IPS-11a (cell line): ENCODE data around the gene CDC42BPG.

Experiments used
- H3K4me3 ChIP-seq: one replicate; pipeline ENCODE4 v1.5.1; 2013; ENCODE audit warnings: low read depth, low read length, control low read depth

The CDC42BPG gene

DNA sequence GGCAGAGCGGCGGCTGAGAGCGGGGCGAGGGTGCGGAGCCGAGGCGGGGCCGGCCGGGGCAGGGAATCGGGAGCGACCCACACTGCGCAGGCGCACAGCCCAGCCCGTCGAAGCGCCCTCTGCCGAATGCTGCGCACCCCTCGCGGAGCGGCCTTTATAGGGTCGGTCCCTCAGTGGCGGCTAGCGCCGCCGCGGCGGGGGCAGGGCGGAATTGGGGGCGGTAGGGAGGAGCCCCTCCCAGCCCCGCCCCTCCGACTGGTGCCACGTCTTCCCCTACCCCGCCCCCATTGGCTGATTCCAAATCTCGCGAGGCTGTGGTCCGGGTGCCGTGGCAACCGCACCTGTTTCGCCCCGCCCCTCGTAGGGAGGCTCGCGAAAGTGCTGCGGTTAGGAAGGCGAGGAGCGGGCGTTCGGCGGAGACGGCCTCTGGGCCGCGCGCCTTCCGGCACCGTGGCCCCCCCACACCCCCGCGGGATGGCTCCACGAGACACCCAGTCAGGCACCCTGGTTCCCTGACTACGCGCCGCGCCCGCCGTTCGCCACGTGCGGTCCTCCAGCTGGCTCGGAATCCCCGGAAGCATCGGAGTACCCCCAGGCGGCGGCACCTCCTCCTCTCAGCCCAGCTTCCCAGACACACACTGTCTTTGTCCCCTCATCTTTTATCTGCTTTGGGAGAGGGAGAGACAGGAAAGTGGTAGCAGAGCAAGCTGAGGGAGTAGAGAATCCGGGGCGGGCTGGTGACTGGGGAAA, 34.2 kb upstream of the CDC42BPG start, which contains the start of gene EHD1:
Gene EHD1 (minus strand): TSS at position 128 of the 750 bp plus-strand sequence. CDS start 157 bp downstream, outside the sequence.
- peak within 1 kb of the TSS; percentile 89 for H3K4me3 ChIP-seq

DNA sequence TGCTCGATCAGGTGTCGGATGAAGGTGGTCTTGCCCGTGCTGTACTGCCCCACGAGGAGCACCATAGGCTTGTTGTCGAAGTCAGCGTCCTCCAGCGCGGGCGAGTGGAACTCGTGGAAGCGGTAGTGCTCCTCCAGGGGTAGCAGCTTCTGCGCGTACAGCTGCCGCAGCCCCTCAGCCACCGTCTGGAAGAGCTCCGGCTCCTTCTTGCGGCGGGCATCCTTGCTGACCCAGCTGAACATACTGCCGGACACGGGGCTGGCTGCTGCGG, 33.7 kb upstream of the CDC42BPG start:
- peak overlapping the region; percentile 86 for H3K4me3 ChIP-seq

DNA sequence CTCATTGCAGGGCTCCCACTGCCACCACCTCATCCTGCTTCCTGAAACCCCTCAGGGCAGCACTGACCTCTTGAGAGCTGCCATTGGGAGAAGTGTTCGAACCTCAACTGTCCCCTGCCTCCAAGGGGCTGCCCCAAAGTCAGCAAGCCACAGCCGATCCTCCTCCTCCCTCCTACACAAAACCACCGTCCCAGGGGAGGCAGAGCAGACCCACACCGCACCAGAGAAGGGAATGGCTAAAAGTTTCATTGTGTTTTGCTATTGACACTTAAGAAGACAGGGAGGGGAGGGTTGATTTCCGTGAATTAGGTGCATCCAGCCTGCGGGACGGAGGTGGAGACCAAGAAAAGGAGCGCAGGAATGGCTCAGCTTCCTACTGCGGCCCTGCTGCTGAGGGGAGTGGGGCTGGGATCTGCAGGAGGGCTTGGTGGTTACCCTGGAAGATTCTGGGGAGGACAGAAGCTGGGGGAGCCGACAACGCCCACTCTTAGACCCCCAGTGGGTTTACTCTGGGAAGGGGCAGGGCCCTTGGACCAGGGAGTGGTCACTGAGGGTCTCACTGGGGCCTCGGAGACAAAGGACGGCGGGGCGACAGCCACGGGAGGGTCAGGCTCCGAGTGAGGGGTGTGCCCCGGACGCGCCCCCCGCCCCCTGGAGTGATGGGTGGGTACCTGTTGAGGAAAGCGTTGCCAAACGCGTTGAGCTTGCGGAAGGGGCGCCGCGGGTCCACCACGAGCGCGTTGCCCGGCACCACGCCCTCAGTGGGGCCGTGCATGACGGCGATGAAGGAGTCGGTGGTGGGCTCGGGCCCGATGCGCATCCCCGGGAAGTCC, 33.2 kb upstream of the CDC42BPG start:
- peak overlapping the region; percentile 86 for H3K4me3 ChIP-seq

DNA sequence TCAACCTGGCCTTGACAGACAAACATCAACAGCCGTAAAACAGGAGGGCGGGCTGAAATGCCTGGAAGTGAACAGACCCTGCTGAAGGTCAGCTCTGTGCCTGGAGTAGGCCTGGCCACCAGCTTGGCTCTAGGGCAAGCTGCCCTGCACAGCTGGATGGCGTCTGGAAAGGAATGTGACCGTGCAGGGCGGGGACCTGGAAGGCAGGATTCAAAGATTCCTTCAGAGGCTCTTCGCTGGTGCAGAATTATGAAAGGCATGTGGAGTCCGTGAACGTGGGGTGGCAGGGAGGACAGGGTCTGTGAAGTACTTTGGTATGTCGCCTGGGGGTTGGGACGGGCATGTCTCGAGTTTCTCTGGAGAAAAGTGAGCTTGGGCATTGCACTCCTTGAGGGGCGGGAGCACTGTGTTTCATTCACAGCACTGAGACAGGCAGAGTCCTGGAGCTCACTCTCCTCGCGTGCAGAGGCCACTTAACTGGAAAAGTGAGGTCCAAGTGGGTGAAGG, 32.4 kb upstream of the CDC42BPG start:
- no peak overlapping the region for H3K4me3 ChIP-seq

DNA sequence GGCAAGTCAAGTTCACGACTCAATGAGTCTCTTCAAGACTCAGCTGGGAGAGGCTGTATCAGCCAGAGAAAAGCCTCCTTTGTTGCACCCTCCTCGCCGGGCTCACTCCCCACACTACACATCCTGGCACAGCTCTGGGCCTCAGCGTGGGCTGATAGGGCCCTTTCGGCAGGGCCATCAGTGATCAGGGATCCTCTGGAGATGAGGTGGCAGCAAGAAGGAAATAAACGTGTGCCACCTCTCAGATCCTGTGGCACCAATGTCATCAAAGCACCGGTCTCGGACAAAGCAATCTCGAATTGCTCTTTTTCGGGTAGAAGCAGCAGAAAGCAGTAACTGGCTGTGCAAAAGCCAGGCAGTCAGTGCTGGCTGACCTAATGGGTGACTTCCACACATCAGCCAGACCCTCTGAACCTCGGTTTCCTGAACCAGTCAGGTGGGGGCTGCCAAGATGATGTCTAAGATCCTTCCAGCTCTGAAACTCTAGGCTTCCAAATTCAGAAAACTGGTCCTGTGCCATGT, 31.8 kb upstream of the CDC42BPG start:
- no peak overlapping the region for H3K4me3 ChIP-seq

DNA sequence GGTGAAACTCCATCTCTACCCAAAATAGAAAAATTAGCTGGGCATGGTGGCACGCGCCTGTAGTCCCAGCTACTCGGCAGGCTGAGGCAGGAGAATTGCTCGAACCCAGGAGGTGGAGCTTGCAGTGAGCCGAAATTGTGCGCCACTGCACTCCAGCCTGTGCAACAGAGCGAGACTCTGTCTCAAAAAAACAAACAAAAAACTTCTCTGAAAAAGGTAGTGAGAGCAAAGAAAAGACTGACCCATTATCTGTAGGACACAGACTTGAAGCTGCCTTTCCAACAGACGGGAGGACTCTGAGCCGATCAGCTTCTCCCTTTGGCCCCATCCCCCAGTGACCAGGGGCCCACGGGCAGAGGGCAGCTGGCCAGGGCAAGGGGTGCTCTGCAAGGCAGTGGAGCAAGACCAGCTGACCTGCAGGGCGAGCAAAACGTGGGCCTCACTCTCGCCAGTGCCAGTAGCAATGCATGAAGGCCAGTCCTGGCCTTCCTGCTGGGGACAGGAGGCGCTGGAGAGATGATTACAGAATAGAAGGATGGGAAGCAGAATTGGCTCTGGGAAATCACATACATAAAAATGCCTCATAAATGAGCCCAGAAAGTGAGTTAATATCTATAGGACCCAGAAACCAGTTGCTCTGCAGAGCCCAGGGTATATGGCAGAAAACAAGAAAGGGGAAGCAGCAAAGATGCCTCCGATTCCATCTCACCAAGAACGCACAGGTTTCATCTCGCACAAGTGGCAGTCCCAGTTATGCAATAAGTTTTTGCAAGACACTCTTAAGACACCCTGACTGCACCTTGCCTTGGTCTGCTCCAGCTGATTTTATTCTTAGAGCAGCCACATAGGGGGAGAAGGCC, 31.1 kb upstream of the CDC42BPG start:
- no peak overlapping the region for H3K4me3 ChIP-seq

DNA sequence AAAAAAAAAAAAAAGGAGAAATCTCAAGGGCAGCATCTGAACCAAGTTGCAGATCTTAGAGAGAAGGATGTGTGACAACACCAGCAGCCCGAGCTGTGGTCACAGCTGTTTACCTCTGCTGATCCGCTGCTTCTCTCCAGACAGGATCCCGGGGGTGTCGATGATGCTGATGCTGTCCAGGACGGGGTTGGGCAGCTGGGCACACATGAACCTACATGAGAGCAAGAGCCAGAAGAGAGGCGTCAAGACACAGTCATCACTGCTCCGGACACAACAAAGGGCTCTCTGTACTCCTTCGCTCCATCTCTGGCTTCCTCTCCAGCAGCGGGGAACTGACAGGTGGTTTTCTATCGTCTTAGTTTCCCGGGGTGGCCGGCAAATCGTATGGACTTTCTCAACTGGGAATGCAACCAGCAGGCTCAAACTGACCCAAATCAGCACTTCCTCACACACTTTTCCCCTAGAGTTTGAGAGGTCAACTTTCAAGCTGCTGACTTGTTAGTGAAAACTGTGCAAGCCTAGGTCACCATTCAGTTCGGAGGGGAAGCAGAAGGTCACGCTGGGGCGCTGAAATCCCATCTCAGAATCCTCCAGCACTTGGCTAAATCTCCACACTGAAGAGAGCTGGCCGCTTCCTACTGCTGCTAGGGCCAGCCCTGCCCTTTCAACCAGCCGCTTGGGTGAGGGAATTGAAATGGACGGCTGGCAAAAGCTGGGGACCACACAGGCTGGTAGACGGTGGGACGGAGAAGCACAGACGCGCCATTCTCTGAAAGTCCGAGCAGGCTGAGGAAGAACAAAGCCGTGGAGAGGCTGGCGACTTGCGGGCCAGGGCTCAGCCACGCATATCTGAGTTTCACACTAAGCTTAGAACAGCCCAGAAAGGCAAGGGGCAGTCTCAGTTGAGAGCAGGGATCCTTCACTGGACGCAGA, 30.1 kb upstream of the CDC42BPG start:
- no peak overlapping the region for H3K4me3 ChIP-seq

DNA sequence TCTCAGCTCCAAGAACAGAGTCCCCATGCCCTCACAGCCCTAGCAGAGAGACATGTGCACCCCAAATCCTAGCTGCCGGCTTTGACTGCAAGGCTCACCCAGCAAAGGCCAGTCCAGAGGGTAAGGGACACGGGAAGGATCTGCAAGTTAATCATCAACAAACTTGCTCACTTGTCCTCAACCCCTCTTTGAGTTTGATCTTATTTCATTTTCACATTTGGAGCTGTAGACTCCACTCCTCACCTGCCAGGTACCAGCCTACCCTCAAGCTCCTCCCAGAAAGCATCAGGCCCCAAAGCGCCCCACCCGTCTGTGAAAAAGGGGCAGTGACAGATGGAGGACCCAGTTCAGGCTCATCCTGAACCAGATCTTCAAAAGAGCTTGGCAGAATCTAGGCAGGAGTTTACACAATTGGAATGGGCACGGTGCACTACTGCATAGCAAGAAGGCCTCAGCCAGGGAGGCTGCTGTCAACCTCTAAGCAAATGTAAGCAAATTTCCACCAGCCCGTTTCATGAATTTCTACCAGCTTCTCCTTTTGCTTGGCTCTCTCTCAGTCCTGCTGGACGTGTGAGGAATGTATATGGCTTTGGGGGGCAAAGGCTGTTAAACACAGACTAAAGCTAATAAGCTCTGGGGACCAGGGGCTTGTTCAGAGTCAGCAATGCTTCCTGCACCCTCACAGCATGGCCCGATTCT, 28.5 kb upstream of the CDC42BPG start:
- no peak overlapping the region for H3K4me3 ChIP-seq

DNA sequence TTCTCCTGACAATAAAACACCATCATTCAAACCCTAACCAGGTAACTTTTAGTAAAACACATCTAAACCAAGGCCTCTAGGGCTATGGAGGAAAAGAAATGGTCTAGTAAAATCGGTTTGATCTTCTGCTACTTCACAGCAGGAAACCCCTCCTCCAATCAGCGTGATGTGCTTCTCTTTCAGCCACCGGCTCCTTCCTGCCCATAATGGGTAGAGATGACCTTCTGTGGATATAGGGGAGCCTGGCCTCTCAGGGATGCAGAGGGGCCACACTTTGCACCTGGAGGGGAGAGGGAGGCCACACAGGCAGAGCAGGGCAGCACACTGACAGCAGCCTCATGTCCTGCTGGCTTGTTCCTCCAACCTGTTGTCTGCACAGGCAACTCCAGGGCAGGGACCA, 27.0 kb upstream of the CDC42BPG start:
- H3K4me3 ChIP-seq = no peak overlapping the region

DNA sequence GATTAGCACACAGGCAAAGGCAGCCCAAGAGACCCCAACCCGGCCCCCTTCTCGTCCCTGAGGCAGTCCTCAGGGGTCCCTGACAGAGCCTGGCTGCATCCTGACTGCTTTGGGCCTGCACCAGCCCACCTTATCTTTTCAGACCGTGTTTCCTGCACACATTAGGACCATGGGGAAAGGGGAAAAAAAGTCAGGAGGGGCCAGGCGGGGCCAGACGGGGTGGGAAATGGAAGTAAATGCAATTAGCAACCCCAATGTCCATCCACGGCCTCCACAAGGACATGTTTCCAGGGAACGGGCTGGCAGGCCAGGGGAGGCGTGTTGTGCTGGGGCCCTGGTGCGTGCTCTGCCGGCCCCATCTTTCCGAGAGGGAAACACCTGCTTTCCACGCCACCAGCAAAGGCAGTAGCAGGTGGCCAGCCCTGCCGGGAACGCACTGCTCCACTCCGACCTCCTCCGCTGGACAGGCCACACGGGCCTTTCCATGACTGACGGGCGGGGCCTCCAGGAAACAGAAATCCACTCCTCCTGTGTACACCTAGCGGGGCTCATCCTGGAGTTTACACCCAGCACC, 26.5 kb upstream of the CDC42BPG start:
- H3K4me3 ChIP-seq = no peak overlapping the region

DNA sequence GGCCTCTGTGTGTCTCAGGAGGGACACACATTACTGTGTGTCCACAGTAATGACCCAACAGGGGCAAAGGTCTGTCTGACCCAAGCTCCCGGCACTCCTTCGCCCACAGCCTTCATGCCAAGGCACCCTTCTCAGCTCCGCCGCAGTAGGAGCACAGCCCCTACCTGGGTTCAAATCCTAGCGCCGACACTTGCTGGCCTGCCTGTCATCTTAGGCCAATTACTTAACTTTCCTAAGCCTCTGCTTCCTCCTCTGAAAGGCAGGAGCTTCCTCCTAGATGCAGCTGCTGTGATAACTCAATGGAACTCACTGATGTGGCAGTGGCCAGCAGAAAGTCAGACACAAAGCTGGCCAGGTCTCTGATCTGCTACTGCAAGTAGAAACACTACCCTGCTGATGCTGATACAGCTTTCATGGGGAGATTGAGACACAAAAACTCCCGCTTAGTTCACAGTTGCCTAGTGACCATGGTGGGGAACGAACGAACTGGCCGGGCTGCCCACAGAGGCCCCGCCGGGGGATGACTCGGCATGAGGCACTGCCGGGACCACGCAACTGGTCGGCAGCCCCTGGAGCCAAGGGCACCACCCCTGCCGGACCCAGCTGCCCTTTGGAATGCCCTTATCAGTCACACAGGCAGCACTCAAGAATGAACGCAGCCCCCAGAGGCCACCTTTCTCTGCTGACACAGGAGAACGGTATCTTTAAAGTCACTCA, 25.9 kb upstream of the CDC42BPG start:
- H3K4me3 ChIP-seq = no peak overlapping the region

DNA sequence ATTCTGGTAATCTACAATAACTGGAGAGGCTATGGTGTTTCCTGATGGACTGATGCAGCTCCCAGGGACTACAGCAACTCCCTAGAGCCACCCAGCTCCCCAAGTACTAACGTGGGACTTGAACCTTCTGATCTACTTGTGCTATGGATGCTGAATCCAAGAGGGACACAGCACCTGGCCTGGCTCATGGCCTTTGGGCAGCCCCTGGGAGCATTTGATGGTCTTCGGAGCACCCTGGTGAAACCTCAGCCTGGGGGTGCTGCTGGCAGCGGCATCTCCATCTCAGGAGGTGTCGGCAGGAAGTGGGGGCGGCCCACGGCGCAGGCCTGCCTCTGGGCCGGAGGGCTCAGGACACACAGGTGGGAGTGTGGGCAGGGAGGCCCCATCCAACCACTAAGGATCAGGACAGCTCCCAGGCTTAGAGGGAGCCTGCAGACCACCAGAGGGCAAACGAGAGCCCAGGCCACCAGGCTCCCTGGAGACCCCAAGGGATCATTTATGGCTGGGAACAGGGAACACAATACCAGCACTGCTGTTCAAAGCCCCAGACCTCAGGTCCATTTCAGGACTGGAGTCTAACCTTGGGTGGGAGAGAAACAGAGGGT, 25.2 kb upstream of the CDC42BPG start:
- no peak overlapping the region for H3K4me3 ChIP-seq

DNA sequence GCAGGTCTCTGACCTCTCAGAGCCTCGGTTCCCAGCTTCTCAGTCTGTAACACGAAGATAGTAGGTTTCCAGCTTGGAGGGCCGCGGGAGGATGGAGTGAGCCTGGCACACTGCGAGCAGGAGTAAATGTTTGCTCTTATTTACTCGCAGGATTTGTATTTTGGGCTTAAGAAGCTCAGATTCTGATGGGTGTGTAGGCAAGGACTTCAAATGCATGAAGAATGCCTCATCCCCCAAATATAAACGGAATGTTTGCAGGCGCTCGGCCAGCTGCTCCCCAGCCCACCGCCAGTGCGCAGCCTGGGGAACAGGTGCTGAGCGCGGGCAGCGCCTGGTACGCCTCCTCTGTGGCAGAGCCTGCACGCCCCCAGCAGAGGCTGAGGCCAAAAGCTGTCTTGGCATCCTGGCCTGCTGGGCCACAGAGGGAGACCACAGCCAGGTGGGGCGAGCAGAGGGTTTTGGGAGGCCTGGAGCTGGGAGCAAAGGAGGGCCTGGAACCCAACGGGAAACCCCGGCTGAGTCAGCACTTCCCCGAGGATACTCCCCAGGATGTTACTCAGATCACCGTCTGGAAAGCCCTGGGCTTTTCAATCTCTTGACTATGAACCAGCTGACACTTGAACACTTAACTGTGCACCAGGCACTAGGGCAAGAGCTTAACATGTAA, 24.6 kb upstream of the CDC42BPG start:
- H3K4me3 ChIP-seq = no peak overlapping the region

DNA sequence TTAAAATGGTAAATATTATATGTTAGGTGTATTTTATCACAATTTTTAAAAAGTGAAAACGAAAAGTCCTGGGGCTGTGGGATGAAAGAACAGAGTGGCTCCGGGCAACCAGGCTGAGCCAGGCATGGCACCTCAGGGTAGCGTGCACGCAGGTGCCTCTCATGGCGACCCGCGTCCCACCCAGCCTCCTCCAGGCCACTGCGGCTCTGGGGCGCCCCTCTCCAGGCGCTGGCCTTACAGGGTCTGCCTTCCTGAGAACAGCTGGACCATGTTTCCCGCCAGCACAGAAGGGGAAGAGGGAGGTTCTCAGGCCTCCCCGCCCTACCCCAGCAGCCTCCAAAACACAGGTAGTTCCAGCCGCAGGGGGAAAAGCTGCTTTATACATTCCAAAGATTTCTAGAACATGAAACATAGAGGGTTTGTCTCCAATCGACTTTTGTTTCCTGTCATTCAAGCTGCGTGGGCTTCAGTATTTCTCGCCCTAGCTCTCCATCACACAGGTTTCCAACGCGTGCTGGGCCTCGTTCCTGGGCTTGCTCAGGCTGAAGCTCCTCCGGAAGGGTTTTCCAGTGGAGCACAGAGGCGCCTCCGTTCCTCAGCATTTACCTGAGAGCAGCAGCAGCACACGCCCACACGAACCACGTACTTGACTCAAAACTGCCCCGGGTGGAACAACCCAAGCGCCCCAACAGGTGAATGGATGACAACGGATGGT, 23.5 kb upstream of the CDC42BPG start:
- H3K4me3 ChIP-seq = no peak overlapping the region

DNA sequence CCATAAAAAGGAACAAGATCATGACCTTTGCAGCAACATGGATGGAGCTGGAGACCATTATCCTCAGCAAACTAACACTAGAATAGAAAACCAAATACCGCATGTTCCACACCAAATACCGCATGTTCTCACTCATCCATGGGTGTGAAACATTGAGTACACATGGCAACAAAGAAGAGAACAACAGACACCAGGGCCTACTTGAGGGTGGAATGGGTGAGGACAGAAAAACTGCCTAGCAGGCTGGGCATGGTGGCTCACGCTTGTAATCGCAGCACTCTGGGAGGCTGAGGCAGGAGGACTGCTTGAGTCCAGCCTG, 21.7 kb upstream of the CDC42BPG start:
- H3K4me3 ChIP-seq = no peak overlapping the region

DNA sequence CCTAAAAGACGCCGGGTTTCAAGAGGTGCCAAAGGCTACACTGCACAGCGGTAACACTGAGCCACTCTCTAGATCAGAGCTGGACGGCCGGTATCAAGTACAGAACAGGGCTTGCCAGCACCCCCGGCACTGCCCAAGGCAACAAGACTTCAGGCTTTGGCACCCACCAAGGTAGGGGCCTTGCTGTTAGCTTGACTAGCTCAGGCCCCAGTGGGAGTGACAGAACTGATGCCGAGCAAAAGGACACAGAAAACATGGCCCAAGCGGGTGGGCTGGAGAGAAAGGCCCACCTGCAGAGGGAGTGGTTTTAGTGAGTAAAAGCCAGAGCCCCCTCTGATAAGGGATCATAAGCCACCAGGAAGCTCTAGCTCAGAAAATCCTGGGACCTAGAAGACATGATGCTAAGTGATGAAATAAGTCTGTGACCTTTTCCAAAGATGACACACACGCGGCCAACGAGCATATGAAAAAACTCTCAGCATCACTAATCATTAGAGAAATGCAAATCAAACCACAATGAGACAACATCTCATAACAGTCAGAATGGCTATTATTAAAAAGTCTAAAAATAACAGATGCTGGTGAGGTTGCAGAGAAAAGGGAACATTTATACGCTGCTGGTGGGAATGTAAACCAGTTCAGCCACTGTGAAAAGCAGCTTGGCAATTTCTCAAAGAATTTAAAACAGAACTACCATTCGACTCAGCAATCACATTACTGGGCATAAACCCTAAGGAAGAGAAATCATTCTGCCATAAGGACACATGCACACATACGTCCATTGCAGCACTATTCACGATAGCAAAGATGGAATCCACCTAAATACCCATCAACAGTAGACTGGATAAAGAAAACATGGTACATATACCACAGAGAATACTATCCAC, 21.1 kb upstream of the CDC42BPG start:
- no peak overlapping the region for H3K4me3 ChIP-seq
